HG02642 (cell line): Measurements from ENCODE around the gene IGF1R.
A peak's percentile ranks its signal among the peaks of the same experiment; 100 is the strongest.
"Not testable (repeated sequence)": the region's sequence is repeated elsewhere in the genome, so short reads cannot be mapped to it uniquely, and the experiment has no call there.

Experiments
- ATAC-seq: cut with Tn5 transposase; IDR thresholded peaks from one replicate; pipeline ENCODE4 v1.9.1; 2021; ENCODE audit warnings: mild to moderate bottlenecking; ENCODE audit not compliant: unreplicated experiment, poor library complexity

The IGF1R gene

DNA sequence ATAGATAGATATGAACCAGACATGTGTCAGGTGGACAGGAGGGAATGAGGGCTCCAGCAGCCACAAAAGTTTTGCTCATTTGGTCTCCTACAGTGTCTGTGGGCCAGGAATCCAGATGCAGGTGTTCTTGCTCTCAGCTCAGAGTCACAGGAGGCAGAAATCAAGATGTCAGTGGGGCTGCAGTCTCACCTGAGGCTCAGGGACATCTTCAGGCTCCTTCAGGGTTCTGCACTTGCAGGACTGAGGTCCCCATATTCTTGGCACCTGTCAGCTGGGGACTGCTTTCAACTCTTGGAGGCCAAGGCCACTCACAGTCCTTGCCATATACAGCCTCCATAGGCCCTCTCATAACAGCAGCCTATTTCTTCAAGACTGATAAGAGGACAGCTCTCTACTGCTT is 301.9 kb downstream of the IGF1R start:
- ATAC-seq, result no peak

DNA sequence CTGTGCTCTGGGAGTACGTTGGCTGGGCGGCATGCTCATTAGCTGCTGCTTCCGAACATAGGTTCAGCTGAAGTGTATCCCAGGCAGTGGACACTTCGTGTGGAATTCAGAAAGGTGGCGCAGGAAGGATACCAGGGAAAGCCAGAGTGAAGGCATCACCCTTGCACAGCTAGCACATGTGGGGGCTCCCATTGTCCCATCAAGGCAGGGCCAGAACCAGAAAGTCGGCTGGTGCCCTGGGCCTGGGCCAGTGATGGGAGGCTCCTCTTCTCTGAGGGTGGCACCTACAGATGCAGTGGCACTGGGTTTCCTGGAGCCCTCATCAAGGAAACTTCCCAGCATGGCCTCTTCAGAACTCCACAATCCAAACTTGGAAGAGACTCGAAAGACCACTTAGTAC is 302.7 kb downstream of the IGF1R start:
- ATAC-seq, result no peak

DNA sequence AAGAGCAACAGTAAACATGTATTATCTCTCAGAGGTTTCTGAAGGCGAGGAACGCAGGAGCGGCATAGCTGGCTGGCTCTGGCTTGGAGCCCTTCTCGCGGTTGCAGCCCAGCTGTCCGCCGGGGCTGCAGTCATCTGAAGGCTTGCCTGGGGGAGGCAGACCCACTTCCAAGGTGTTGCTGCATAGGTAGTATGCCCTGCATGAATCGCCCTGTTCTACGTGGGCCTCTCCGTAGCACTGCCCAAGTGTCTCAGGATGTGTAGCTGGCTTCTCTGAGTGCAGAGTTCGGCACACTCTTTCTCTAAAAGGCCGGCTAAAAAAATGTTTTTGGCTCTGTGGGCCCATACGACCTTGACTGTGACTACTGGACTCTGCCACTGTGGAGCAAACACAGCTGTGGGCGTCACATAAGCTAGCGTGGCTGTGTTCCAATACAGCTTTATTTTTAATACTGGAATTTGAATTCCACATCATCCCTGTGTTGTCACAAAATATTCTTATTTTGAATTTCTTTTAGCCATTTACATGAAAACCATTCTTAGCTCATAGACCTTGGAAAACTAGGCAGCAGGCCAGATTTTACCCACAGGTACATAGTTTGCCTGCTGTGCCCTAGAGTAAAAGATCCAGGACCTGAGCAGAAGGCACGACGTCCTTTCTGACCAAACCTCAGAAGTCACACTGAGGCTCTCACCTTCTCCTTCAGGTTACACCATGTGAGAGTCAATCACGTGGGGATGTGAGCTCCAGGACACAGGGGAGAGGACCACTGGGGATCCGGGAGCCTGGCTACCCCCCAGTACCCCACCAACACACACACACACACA is 303.4 kb downstream of the IGF1R start:
- ATAC-seq, result no peak

DNA sequence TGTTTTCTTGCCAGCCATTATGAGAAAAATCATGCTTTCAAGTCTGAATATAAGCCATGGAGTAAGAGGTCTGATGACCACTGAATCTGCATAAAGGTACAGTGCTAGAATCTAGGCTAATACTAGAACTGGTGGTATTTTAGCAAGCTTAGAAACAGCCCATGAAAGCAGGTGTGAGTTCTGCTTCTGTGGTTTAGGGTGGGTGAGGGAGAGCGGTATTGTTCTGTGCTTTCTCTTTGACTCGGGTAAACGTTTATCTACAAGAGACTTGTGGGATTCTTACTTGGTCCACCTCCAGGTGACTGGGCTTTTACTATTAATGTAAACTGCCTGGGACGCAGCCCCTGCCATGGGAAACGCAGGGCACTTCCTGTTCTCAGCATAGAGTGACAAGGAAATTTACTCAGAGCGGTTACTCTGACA is 304.1 kb downstream of the IGF1R start:
- ATAC-seq, result peak; percentile 93

DNA sequence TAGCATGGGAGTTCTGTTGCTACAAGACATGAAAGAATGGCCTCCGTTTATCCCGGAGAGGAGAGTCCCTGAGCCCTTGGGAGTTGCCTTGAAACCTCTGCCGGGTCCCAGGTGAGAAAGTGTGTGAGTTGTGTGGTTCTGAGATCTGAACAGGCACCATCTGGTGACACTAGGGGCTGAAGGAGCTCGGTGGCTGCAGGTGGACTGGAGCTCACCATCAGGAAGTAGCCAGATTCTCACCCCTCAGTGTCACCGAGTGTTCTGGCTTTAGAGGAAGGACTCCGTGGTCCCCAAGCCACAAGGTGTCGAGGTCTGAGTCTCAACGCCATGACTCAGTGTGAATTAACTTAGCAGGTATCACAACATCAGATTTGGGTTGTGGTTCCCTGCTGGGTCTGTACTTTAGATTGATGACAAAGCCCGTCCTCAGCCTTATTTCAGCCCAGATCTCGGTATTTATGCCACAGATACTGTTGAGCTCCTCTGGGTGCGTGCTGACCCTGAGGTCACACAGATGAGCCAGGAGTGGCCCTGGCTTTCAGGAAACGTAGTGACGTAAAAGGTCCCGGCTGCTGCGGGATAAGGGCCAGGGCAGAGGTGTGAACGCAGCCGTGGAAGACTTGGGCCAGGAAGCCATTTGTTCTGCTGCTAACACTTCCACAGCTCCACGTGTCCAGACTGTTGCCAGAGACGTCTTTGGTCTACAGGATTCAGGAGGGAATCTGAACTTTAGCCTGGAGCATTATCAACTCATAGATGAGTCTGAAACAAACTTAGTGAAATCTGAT is 304.9 kb downstream of the IGF1R start:
- ATAC-seq, result peak; percentile 29

DNA sequence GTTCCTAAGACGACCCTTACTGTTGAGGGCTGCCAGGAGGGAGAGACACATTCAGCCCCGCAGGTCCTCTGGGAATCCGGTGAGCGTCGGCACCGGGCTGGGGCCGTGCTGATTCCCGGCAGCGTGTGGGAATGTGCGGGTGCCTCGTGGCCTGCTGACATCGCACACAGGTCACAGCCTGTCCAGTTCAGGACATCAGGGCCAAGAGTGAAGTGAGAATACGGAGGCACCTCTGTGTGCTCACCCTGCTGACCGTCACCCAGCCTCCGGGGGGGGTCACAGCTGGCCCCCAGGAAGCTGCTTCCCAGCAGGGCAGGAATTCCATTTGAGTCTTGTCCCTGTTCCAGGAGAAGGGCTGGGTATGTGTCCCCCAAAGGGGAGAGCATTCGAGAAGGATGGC is 305.6 kb downstream of the IGF1R start:
- ATAC-seq, result no peak

DNA sequence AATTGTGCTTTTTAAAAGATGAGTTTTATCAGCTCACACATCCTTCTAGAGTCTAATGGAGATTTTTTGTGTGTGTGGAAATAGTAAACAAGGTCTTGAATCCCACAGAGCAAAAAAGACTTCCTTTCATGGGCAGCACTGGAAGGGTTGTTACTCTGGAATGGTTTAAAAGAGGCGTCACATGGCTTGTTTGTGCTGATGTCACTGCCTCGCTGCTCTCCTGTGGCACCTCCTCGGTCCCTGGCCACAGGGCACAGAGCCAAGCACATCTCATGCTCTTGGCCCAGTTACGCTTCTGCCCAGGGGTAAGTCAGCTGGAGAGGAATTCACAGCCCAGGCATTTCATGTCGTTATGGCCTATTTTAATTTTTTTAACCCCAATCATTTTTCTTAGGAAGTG is 306.1 kb downstream of the IGF1R start:
- no peak for ATAC-seq

DNA sequence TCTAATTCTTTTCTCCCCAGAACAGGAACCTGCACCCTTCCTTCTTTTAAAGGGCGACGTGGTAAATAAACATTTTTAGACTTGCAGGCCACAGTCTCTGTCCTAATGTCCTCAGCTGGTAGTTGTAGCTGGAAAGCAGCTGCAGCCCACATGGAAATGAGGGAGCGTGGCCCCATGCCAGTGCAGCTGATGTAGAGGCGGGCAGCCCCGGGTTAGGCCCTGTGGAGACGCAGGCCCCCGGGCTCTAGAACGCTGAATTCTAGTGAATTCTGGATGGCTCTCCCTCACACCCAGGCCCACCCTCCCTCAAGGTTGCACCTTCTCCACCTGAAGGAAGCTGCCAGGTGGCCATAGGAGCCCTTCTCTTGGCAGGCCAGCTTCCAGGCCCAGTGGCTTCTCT is 307.0 kb downstream of the IGF1R start:
- ATAC-seq, result no peak

DNA sequence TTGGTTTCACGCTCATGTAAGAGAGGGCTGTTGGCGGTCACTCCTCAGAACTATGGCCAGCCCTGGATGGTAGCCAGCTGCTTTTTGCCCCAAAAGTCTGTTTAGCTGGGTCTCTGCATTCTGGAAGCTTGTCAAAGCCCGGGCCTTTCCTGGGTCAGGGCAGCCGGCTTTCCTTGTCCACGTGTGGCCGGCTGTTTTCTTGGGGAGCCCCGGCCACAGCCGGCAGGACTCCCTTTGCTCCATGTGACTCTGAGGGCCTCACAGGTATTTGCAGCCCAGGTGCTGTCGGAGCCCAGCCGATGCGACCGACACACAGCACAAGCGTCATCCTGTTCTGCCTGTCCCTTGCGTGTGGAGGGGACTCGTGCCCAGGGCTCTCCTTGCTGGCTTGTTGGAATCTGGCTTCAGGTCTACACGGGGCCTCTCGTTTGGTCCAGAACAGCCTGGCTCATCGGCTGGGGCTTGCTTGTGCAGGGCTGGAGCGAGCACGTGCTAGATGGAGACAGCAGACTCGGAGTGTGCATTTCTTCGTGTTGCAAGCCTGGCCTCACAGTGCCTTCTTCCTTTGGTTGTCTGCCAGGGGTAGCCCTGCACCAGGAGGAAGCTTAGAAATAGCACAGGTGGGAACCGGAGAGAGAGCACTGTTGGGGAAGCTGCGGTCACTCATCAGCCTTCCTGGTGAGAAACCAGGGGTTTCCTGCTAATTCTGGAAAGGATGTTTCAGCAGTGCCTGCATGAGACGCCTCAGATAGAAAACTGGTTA is 307.8 kb downstream of the IGF1R start:
- ATAC-seq, result no peak

DNA sequence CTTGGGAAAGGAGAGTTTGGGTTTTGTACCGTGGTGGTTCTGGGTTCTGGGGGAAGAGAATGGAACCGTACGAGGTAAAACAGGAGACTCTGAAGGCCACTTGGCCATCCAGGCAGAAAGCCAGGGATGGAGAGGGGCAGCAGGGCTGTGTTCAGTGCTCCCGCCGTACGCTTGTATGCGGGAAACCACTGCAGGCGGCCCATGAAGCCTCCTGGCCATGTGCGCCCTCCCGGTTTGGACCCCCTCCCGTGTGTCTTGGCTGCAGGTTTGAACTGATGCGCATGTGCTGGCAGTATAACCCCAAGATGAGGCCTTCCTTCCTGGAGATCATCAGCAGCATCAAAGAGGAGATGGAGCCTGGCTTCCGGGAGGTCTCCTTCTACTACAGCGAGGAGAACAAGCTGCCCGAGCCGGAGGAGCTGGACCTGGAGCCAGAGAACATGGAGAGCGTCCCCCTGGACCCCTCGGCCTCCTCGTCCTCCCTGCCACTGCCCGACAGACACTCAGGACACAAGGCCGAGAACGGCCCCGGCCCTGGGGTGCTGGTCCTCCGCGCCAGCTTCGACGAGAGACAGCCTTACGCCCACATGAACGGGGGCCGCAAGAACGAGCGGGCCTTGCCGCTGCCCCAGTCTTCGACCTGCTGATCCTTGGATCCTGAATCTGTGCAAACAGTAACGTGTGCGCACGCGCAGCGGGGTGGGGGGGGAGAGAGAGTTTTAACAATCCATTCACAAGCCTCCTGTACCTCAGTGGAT is 308.6 kb downstream of the IGF1R start:
- no peak for ATAC-seq

DNA sequence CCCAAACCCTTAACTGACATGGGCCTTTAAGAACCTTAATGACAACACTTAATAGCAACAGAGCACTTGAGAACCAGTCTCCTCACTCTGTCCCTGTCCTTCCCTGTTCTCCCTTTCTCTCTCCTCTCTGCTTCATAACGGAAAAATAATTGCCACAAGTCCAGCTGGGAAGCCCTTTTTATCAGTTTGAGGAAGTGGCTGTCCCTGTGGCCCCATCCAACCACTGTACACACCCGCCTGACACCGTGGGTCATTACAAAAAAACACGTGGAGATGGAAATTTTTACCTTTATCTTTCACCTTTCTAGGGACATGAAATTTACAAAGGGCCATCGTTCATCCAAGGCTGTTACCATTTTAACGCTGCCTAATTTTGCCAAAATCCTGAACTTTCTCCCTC is 309.3 kb downstream of the IGF1R start:
- no peak for ATAC-seq

DNA sequence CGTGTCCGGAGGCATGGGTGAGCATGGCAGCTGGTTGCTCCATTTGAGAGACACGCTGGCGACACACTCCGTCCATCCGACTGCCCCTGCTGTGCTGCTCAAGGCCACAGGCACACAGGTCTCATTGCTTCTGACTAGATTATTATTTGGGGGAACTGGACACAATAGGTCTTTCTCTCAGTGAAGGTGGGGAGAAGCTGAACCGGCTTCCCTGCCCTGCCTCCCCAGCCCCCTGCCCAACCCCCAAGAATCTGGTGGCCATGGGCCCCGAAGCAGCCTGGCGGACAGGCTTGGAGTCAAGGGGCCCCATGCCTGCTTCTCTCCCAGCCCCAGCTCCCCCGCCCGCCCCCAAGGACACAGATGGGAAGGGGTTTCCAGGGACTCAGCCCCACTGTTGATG is 309.7 kb downstream of the IGF1R start:
- ATAC-seq, result no peak

DNA sequence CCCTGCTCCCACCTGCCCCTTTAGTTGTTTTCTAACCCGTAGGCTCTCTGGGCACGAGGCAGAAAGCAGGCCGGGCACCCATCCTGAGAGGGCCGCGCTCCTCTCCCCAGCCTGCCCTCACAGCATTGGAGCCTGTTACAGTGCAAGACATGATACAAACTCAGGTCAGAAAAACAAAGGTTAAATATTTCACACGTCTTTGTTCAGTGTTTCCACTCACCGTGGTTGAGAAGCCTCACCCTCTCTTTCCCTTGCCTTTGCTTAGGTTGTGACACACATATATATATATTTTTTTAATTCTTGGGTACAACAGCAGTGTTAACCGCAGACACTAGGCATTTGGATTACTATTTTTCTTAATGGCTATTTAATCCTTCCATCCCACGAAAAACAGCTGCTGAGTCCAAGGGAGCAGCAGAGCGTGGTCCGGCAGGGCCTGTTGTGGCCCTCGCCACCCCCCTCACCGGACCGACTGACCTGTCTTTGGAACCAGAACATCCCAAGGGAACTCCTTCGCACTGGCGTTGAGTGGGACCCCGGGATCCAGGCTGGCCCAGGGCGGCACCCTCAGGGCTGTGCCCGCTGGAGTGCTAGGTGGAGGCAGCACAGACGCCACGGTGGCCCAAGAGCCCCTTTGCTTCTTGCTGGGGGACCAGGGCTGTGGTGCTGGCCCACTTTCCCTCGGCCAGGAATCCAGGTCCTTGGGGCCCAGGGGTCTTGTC is 310.7 kb downstream of the IGF1R start:
- no peak for ATAC-seq

DNA sequence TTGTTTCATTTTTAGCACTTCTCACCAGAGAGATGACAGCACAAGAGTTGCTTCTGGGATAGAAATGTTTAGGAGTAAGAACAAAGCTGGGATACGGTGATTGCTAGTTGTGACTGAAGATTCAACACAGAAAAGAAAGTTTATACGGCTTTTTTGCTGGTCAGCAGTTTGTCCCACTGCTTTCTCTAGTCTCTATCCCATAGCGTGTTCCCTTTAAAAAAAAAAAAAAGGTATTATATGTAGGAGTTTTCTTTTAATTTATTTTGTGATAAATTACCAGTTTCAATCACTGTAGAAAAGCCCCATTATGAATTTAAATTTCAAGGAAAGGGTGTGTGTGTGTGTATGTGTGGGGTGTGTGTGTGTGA is 311.3 kb downstream of the IGF1R start:
- ATAC-seq, result no peak

DNA sequence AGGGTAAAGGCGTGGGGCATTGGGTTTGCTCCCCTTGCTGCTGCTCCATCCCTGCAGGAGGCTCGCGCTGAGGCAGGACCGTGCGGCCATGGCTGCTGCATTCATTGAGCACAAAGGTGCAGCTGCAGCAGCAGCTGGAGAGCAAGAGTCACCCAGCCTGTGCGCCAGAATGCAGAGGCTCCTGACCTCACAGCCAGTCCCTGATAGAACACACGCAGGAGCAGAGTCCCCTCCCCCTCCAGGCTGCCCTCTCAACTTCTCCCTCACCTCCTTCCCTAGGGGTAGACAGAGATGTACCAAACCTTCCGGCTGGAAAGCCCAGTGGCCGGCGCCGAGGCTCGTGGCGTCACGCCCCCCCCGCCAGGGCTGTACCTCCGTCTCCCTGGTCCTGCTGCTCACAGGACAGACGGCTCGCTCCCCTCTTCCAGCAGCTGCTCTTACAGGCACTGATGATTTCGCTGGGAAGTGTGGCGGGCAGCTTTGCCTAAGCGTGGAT is 312.3 kb downstream of the IGF1R start:
- ATAC-seq, result no peak

DNA sequence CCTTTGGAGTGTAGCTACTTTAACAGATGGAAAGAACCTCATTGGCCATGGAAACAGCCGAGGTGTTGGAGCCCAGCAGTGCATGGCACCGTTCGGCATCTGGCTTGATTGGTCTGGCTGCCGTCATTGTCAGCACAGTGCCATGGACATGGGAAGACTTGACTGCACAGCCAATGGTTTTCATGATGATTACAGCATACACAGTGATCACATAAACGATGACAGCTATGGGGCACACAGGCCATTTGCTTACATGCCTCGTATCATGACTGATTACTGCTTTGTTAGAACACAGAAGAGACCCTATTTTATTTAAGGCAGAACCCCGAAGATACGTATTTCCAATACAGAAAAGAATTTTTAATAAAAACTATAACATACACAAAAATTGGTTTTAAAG is 315.1 kb downstream of the IGF1R start:
- ATAC-seq, result no peak

DNA sequence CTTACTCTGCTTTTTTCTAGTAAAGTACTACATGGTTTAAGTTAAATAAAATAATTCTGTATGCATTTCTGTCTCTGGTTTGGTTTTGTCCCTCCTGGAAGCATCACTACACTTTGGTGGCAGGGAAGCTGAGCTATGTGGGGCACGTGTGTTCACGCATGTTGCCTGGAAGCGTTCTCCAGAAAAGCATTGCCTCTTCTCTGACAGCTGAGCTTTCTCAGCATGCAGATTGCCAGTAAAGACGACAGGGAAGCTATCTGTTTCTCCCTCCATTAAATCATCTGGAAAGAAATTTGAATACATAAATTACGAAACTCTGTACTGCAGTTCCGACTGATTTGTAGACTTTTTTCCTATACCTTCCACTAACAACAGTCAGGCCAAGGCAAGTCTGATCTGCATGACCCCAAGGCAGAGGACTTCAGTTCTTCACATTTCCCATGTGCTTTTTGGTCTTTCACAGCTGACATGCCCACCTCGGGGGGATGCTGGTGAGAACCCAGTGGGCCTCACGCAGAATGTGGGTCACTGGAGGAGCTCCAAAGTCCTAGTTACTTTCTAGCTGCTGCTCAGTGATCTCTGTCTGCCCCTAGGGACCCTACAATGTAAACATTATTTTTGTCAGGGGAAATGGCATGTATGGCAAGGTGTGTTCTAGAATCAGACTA is 316.3 kb downstream of the IGF1R start:
- no peak for ATAC-seq

DNA sequence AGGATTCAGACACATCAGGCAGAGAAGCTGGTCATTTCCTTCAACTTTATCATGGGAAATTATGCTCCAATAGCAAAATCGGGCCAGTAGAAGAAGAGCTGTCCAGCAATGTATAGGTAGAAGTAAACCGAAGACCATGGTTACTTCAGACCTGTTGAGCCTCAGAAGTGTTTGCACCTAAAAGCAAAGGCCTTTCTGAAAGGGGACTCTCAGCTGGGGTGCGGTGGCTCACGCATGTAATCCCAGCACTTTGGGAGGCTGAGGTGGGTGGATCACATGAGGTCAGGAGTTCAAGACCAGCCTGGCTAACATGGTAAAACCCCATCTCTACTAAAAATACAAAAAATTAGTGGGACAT is 316.8 kb downstream of the IGF1R start:
- not testable (repeated sequence) for ATAC-seq

DNA sequence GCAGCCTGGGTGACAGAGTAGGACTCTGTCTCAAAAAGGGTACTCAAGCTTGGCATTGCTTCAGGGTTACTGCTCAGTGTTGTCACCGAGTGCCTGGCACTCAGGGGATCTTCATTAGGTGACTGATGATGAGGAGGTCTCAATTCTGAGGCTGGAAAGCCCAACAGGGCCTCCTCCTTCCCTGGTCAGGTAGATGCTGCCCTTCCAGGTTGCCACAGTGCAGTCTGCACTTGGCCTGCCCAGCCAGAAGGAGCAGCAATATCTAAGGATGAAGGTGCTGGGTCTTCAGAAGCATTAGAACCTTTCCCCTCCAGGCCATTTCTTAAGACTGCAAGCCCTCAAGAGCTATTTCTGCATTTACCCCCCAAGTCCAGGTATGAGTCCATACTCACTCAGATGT is 317.3 kb downstream of the IGF1R start:
- ATAC-seq, result no peak
